ENCODE data around the gene EXOSC10. TPM values are rescaled to one million over a fixed set of nuclear protein-coding genes. Genes with fewer than 3 reads are reported as not detected.
"Not testable (repeated sequence)": the region's sequence is repeated elsewhere in the genome, so short reads cannot be mapped to it uniquely, and the experiment has no call there.

The EXOSC10 gene
- total RNA-seq, 1 experiment from 2014 or later, result 105 TPM

DNA sequence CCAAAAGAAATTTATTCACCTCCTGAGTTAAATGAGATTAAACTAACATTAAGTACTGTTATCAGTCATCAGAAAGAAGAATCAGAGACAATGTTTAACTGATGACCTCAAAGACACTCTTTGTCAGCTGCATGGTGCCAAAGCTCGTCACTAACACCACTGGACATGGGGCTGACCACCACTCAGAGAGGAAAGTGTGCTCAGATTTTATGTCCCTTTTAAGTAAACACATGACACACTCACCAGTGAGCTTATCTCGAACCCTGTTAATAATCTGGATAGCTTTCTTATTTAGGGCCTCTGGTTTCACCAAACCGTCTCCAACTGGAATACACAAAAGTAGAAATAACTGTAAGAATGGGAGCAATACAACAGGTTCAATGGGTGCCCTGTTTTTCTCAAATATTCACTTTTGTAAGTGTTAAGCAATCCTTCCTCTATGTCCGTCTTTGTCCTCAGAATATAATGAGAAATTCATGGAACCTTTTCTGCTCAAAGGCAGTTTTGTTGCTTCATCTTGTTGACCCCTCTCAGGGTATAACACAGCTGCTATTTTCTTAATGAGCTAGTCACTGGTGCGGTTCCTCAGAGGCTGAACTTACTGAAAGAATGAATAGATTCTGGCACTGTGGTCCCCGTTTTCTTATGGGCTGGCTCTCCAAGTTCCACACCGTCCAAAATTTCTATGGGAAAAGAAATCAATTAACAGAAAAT is 9.5 kb upstream of the EXOSC10 start:
- peak; percentile 51 for DNase-seq (ENCODE audit: low read depth)

DNA sequence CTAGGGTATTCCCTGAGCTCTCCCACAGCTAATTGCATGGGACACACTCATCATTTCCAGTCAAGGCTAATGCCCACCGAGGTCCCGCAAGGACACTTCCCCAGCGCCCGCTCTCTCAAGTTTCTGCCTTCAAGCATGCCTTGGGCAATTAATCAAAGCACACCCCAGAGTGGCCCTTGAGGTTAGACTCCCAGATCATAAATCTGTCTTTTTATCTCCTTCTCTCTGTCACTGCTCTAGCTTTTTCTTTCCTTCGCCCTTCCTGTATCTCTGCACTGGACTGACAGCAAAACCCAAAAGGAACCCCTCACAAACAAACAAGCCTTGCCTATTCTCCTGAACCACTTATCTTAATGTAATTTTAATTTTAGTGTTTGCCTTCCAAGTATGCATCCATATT is 7.9 kb upstream of the EXOSC10 start:
- DNase-seq (ENCODE audit: low read depth), result no peak

DNA sequence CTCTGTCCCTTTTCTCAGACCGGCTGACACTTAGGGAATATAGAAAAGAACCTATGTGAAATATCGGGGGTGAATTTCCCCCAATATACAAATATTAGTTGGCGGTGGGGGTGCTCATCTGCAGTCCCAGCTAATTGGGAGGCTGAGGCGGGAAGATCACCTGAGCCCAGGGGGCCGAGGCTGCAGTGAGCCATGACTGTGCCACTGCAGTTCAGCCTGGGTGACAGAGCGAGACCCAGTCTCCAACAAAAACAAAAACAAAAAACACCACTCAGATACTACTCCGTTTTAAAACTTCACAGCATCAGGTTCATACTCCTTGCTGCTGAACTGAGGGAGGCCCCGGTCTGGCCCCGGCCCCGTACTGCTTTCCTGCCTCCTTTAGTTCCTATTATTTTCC is 5.9 kb upstream of the EXOSC10 start:
- no peak for DNase-seq (ENCODE audit: low read depth)

DNA sequence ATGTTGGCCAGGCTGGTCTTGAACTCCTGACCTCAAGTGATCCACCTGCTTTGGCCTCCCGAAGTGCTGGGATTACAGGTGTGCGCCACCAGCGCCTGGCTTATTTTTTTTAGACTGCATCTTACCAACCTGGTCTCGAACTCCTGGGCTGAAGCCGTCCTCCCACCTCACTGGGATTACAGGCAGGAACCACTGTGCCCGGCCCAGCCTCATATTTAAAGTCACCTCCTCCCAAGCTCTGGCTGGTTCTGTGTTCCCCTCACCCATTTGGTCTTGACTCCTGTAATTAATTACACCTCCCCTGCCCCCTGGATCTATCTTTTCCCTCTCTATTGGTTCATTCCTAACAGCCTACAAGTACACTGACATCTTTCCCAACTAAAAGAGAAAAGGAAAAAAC is 1.7 kb upstream of the EXOSC10 start:
- DNase-seq (ENCODE audit: low read depth), result no peak

DNA sequence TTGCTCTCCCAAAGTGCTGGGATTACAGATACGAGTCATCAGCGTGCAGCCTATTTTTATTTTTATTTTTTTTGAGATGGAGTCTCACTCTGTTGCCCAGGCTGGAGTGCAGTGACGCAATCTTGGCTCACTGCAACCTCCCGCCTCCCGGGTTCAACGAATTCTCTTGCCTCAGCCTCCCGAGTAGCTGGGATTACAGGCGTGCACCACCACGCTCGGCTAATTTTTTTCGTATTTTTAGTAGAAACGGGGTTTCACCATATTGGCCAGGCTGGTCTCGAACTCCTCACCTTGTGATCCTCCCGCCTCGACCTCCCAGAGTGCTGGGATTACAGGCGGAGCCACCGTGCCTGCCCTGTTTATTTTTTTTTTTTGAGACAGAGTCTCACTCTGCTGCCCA is 1.1 kb upstream of the EXOSC10 start:
- DNase-seq (ENCODE audit: low read depth), result not testable (repeated sequence)

DNA sequence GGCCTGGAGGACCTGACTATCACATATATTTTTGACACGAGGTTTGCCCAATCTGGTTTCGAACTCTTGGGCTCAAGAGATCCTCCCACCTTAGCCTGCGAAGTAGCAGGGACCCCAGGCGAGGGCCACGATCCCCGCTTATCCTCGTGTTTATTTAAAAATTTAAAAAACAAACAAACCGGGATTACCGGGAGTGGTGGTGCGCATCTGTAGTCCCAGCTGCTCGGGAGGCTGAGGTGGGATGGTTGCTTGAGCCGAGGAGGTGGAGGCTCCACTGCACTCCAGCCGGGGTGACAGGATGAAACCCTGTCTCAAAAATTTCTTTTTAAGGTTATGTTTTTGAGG is 452 bp upstream of the EXOSC10 start:
- DNase-seq (ENCODE audit: low read depth), result no peak

DNA sequence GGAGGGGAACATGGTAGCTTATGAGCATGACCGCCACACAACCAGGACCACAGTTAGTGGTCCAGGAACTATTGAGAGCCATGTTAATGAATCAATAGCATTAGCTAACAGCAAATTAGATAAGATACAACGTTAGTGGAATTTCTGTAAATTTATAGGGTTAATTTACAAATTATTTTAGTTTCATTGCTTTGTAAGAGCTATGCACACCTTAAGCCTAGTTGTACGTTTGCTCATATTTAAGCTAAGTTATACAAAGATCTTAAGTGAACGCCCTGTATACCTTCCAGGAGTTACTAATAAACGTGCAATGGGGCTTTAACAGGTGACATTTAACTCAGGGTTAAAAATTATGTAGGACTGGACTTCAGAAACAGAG is 749 bp downstream of the EXOSC10 start:
- no peak for DNase-seq (ENCODE audit: low read depth)

DNA sequence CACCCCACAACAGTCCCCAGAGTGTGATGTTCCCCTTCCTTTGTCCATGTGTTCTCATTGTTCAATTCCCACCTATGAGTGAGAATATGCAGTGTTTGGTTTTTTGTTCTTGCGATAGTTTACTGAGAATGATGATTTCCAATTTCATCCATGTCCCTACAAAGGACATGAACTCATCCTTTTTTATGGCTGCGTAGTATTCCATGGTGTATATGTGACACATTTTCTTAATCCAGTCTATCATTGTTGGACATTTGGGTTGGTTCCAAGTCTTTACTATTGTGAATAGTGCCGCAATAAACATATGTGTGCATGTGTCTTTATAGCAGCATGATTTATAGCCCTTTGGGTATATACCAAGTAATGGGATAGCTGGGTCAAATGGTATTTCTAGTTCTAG is 15.9 kb downstream of the EXOSC10 start:
- DNase-seq (ENCODE audit: low read depth), result not testable (repeated sequence)

DNA sequence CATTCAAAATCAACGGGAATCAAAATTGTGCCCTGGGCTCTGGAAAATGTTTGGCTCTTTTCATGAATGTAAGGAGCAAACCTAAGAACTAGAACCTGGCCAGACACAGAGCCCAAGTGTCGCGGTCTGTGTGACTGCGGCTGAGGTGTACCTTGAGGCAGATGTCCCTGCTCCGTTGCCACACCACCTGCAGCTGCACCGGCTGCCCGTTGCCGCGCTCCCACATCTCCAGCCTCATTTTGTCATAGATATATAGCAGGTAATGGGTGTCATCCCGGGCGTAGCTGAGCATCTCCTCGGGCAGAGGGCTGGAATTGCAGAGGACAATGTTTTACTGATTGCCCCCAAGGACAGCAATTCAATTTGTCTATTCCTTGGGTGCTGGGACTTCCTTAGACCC is 18.7 kb downstream of the EXOSC10 start:
- no peak for DNase-seq (ENCODE audit: low read depth)

DNA sequence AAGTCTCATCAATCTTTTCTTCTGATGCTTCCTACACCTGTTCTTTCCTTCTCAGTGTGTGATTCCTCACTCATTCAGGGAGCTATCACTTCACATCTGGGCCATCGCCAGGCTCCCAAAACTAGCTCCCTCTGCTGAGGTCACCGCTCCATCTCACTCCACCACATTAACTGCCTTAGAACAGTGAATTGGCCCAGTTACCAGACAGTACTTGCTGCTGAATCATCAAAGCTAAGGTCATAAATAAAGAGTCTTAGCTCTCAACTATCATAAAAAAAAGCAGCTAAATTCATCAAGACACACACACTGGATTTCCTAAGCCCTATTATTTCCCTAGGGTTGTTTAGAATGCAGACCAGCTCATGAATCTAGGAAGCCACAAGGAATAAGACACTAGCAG is 21.0 kb downstream of the EXOSC10 start:
- DNase-seq (ENCODE audit: low read depth), result no peak

DNA sequence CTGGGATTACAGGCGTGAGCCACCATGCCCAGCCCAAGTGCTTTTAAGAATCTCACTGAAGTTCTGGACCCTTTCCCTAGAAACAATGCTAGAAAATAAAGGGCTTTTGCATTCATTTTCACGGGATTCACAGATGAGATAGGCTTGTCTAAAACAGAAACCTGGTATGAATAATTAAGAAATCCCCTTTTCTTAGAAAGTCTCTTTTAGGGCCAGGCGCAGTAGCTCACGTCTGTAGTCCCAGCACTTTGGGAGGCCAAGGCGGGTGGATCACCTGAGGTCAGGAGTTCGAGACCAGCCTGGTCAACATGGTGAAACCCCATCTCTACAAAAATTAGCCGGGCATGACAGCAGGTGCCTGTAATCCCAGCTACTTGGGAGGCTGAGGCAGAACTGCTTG is 26.3 kb downstream of the EXOSC10 start:
- not testable (repeated sequence) for DNase-seq (ENCODE audit: low read depth)

DNA sequence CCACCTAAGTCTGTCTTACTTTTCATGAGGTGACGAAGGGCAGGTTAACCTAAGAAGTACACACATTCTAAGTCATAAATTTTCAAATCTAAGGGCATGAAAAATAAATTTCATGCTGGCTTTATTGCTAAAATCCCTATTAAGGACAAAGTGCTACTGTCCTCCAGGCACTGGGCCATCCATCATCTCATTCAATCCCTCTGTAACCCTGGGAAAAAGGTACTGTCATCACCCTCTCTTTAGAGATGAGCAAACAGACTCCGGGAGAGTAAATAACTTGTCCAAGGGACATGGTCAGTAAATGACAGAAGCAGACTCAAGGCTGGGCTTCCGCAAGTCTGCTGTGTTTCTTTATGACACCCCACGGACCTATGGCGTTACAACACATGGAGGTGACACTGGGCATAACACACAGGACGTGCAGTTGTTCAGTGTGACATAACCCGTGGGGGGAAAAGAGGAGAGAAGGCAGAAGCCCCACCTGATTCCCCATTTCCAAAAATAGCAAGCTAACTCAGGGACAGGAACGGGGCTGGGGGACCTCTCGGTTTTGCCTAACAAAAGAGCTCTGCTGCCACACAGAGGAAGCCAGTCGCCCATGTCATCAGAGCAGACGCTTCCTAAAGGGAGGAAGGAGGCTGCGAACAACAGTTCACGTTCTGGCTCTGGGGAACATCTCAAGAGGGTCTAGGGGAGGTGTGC is 27.3 kb downstream of the EXOSC10 start:
- DNase-seq (ENCODE audit: low read depth), result no peak

DNA sequence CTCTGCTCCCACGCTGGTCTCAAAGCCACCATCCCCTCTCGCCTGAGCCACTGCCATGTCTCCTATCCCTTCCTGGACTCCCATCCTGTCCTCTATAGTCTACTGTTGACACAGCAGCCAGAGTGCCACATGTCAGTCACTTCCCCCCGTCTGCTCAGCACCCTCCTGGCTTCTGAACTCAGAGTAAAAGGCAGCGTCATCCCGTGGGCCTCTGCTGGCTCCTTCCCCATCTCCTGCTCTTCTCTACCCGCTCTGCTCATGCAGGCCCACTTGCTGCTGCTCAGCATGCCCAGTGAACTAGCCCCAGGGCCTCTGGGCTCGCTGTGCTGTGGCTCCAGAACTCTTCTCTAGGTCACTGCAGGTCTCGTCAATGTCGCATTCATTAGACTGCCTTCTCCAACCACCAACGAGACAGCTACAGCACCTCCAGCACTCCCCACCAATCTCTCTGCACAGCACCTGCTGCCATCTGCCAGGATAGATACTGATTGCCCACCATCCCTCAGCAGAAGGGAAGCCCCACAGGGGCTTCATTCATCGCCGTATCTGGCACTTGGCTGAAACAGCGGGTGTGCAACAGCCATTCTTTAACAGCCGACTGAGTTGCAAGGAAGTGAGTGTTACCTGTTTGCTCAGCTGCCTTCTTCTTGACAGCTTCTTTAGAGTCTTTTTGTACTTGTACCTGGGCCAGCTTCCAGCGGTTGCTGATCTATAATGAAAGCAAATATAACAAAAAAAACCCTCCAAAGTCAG is 28.0 kb downstream of the EXOSC10 start:
- DNase-seq (ENCODE audit: low read depth), result no peak

DNA sequence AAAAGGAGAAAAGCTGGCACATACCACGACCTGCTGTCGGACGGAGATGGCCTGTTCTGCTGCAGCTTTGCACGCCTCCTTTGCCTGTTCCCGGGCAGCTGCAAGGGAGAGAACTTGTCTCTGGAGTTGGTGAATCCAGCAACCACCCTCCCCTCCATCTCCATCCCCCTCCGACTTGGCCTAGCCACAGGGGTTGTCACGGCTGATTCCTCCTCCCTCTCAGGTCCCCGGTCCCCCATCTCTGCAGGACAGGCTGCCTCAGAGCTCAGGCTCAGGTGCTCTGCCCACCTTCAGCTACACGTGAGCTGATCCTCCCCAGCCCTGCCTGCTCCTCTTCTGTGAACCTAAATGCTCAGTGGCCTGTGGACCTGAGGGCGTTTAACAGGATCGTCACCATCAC is 28.8 kb downstream of the EXOSC10 start:
- DNase-seq (ENCODE audit: low read depth), result no peak

DNA sequence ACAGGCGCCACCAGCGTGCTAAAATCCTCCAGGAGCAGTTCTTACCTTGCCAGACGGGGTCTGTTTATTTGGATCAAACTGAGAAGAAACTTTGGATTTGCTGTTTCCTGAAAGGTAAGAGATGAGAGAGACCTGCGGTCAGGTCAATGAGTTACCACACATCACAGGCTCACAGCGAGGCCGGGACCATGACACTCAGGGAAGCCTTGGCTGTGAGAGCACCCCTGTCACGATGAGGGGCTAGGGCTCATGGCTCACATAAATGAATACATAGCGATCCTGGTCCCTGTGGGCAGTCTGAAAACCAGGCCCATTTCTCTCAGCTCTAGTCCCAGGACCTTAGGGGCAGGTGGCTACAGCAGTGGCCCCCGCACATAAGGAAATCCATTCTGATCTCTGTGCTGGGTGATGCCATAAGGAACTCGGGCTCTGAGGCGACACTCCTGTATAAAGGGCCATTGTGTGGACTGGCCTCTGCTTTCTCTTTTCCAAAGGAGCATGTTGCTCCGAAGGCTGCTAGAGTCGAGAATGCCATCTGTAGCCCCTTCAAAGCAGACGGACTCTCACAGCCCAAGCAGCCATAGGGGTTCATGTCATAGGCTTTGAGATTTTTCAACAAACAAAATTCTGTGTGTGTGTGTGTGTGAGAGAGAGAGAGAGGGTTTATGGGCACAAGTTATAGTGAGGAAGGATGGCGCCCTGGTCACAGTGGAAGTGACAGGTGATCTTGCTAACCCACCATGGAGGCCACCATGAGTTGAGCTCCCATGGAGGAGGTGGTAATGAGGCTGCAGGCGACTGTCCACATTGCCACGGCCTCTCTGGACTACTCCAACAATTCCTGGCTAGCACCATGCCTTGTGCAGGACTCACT is 30.8 kb downstream of the EXOSC10 start:
- DNase-seq (ENCODE audit: low read depth), result no peak

DNA sequence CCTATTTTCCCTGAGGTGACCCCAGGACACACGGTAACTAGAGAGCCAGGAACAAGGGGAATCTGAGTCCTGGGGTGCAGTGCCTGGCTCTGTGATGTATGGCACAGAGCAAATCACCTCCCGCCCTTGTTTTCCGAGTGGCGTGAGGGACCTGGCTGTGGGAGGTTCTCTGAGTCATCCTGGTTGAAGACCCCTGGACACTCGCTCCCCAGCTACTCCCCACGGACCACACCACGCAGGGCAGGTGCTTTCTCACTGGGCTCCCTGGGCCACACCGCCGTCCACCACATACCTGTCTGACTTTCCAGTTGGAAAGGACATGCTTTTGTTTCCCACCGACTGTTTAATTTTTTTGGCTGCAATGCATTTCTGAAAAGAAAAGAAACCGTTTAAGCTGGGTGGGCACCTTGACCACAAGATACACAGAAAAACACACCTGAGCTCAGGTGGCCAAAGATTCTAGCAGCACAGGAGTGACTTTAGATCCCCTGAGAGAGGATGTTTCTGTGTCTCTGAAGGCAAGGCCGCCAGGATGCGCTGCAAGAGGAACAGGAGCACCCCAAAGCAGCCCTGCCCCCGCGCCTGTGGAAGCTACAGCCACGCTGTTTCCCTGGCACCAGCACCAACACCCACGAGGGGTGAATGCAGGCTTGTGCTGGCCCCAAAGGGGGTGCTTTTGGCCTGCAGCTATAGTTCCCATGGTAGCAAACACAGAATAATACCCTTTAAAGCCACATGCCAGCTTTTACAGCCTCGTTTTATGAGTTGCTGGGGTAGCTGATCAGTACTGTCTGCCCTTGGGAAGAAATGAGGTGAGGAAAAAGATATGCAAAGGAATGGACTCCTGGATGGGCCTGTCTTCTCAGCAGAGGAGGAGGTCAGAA is 31.7 kb downstream of the EXOSC10 start:
- DNase-seq (ENCODE audit: low read depth), result no peak

DNA sequence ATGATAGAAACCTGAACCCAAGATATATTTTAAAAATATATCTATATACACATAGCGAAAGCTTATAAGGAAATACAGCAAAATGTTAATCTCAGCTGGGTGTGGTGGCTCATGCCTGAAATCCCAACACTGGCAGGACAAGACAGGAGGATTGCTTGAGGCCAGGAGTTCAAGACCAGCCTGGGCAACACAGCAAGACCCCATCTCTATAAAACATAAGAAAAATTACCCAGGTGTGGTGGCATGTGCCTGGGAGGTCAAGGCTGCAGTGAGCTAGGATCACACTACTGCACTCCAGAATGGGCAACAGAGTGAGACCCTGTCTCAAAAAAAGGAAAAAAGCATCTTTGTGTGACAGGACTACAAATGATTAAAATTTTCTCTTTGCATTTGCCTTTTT is 33.9 kb downstream of the EXOSC10 start:
- no peak for DNase-seq (ENCODE audit: low read depth)

DNA sequence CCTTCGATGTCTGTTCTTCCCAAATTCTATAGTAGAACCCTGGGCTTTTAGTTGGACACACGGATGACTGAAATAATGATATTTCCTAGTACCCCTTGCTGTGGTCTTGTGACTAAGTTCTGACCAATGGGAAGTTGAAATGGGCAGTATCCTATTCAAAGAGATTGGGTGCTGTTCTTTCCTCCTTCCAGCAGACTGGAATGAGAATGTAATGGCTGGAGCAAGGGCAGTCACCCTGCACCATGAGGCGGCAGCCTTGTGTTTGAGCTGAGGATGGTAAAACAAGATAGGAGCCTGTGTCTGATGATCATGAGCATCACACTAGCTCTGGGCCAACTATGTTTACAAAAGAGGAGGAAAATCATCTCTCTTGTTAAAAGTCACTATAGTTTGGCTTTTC is 34.7 kb downstream of the EXOSC10 start:
- no peak for DNase-seq (ENCODE audit: low read depth)

DNA sequence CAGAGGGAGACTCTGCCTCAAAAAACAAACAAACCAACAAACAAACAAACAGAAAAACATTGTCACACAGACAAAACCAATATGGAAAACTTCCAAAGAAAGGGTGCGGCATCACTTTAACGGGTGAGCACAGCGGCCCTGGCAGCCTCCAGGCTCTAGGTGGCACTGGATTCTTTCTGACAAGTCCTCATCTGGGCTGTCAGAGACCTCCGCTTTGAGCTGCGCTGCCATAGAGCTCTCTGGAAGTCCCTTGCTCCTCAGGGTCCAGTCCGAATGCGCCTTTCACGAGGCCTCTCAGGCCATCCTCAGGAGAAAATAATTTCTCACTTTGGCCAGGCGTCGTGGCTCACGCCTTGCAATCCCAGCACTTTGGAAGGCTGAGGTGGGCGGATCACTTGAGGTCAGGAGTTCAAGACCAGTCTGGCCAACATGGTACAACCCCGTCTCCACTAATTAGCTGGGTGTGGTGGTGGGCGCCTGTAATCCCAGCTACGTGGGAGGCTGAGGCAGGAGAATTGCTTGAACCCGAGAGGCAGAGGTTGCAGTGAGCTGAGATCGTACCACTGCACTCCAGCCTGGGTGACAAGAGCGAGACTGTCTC is 35.6 kb downstream of the EXOSC10 start:
- not testable (repeated sequence) for DNase-seq (ENCODE audit: low read depth)

DNA sequence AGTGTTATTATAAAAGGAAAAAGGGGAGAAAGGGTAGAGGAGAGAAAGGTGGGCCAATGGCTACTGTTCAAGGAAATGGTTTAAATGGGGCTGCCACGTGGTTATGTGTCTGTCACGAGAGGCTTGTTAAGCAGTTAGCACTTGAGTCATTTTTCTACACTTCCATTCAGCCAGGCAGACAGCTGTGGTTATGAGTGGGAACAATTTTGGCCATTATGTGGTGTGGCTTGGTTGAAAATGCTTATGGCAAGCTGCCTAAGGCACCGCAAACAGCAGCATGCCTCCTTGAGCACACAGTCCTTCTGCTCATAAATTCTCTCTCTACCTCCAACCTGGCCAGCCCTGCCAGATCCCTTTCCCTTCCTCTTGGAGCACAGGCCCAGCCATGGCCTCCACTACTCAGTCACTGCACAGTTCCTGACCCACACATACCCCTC is 36.7 kb downstream of the EXOSC10 start:
- DNase-seq (ENCODE audit: low read depth), result peak; percentile 80

Measured in RPMI7951 (cell line).